Activated CD8-positive, alpha-beta memory T cell treated with anti-CD3 and anti-CD28 coated beads for 36 hours (primary cell): Measurements from ENCODE around the gene HOMER2. TPM values are rescaled to one million over a fixed set of nuclear protein-coding genes. Genes with fewer than 3 reads are reported as not detected.

Experiments
- CTCF ChIA-PET: fragments of 350-600 bp; sonication (Branson Sonifier 250); formaldehyde crosslinking; loops from one replicate; lab custom pipeline; 2021; ENCODE audit warnings: antibody characterized with exemption; lab: Charles Lee
- POLR2A ChIA-PET: fragments of 350-600 bp; sonication (Branson Sonifier 250); formaldehyde crosslinking; loops from one replicate; lab custom pipeline; 2021; ENCODE audit warnings: antibody characterized with exemption; lab: Charles Lee
- total RNA-seq, 2 experiments: library from RNA; stranded (reverse); gene quantifications; one replicate each; pipeline ENCODE4 v1.2.3, GENCODE V29; 2021

The HOMER2 gene
- total RNA-seq, result 10 to 100 TPM in 1 of 2 experiments, 1 to 10 TPM in 1; 8.6 to 10.8 TPM

GRCh38 chr15:82952158-82953081 lies at the start of gene HOMER2:
TSS of gene HOMER2 (minus strand) at chr15:82952720. CDS start at chr15:82952535, 185 bp downstream.
- ChIA-PET CTCF (interaction anchor here (0.5 kb wide), 1 partner anchor 21 kb away, joined by 3 read pairs; no protein-coding TSS in a partner anchor), POLR2A (no interaction called here)

DNA sequence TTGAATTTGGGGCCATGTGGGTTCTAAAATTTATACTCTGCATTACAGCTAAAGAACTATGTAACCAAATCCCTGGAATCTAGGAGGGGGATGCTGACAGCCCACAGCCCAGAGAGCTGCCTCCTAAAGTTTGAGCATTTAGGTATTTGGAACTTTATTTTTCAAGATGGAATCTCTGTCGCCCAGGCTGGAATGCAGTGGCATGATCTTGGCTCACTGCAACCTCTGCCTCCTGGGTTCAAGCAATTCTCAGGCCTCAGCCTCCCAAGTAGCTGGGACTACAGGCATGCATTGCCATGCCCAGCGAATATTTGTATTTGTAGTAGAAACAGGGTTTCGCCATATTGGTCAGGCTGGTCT lies 48.1 kb upstream of the HOMER2 start:
- ChIA-PET CTCF (interaction anchor here (0.8 to 2.1 kb wide), 8 partner anchors 9 to 270 kb away, joined by 3 to 11 read pairs (median 4); partner anchors contain the start of genes C15orf40 and RAMAC), POLR2A (interaction anchor here (1.0 kb wide), 1 partner anchor 15 kb away, joined by 4 read pairs; the partner anchor contains the start of gene RAMAC)

DNA sequence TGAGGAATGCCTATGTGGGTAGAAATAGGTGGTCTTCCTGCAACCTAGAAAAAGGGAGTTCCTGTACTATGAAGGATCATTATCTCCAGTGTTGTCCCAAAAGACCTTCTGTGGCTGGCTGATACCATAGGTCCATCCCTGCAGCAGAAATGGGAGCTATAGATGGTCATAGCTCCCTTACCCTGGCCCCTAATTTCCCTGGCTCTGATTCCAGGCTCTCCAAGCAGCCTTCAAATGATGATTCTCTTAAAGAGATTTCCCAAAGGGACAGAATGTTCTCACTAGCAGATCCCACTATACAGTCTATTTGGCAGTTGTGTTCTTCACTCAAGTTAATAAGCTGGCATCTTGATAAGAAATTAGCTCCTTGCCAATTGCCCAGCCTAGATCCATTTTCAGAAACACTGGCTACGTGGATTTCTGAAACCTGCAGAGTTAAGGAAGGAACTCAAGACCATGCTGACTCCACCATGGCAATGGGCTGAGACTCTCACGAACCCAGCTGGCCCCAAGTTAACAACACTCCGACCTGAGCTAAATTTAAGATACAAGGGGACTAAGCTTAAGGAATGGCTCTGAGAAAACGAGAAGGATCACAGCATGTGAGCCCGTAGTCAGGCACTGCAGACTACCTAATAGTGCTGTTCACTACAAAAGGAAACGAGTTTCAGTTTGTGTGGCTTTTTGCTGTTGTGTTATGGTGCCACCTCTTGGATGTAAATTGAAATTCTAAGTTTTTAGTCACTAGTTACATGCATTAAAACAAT lies 47.6 kb upstream of the HOMER2 start:
- ChIA-PET CTCF (interaction anchor here (0.5 to 2.1 kb wide), 12 partner anchors 10 to 439 kb away, joined by 3 to 11 read pairs (median 3); partner anchors contain the start of genes C15orf40 and RAMAC), POLR2A (interaction anchor here (1.0 kb wide), 1 partner anchor 14 kb away, joined by 4 read pairs; the partner anchor contains the start of gene RAMAC)

DNA sequence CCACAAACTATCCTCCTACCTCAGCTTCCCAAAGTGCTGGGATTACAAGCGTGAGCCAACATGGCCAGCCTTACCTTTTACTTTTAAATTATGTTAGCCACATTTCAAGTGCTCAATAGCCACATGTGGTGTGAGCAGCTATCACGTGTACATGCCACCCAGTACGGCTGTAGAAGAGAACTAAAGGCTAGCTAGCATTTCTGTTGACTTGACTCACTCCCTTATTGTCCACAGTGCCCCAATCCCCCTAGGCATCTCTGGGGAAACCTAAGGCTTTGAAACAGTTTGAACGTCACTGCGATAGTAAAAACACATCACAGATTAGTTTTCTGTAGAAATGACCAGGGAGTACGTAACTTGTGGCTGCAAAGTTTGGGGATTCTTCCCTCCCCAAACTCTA lies 46.9 kb upstream of the HOMER2 start:
- CTCF ChIA-PET, result interaction anchor here (0.7 to 2.1 kb wide), 6 partner anchors 61 to 186 kb away, joined by 3 to 9 read pairs (median 3); no protein-coding TSS in a partner anchor
- POLR2A ChIA-PET, result no interaction called here

DNA sequence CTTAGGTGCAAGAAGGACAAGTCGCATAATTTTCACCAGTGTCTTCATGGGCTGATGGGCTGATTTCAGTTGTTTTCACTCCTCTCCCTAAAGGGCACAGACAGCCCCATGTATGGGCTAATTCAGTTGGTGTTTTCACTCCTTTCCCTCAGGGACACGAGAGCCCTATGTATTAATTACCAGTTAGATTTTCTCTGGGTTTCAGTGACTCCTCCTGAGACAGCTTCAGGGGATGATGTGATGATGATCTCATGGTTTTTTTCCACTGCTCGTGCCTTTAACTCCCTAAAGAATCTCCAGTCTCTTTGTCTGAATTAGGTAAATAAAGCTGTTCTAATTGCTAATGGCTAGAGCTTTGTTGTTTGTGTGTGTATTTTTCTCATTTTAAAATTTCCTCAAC lies 43.4 kb upstream of the HOMER2 start:
- CTCF ChIA-PET, result interaction anchor here (1.1 to 1.6 kb wide), 2 partner anchors 459 to 465 kb away, joined by 3 read pairs; no protein-coding TSS in a partner anchor

DNA sequence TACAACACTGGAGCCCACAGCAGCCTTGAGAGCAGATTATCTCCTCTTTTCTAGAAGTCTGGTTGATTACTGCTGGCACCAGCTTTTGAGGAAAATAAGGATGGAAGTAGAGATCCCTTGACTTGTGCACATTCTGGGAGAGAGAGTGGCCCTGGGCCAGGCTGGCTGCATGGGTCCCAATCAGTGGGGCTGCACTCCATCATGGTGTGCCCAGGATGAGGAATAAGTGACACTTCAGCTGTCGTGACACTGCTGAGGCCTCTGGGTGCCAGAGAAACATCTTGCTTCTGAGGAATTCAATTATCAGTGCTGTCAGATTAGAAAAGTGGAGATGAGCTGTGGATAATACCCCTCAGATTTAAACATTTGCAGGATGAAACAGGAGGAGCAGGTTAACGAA lies 42.6 kb upstream of the HOMER2 start:
- ChIA-PET POLR2A (no interaction called here), CTCF (no interaction called here)

More for the DNA sequence above, 43.4 kb upstream of the HOMER2 start:
- POLR2A ChIA-PET, result no interaction called here

- CTCF ChIA-PET, result no interaction called here
- POLR2A ChIA-PET, result no interaction called here
Measured at GRCh38 chr15:82993144-82993543, 40.6 kb upstream of the HOMER2 start.

DNA sequence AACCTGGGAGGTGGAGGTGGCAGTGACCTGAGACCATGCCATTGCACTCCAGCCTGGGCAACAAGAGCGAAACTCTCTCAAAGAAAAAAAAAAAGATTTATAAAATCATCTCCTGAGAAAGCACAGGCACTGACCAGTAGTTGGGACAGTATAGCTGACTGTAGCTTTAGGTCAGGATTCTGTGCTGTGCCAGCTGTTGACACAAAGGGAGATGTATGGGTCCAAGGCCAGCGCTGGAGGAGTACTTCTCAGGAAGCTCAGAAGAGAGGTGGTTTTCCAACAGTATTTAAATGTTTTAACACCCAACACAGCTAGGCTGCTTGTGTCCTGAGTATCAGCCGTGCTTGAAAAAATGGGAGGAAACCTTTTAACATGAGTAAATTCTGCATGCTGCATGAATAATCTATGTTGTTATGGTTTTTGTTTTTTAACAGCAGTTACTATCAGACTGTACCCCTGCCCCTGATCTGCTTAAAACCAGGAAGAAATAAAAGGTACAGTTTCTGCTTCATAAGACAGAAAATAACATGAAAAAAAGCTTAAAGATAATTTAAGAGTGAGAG lies 40.0 kb upstream of the HOMER2 start:
- POLR2A ChIA-PET, result no interaction called here
- CTCF ChIA-PET, result interaction anchor here (0.6 kb wide), 1 partner anchor 52 kb away, joined by 3 read pairs; no protein-coding TSS in a partner anchor

- POLR2A ChIA-PET, result interaction anchor here (0.6 to 2.1 kb wide), 6 partner anchors 14 to 1646 kb away, joined by 3 to 11 read pairs (median 4); partner anchors contain the start of genes BTBD1 and RPS17
Measured at GRCh38 chr15:82986442-82986780, 33.9 kb upstream of the HOMER2 start.

GRCh38 chr15:82985688-82986441 lies 33.3 kb upstream of the HOMER2 start, which contains the start of gene RAMAC:
TSS of gene RAMAC (plus strand) at chr15:82986210. CDS start at chr15:82989019, 2,809 bp downstream.
- ChIA-PET CTCF (interaction anchor here (1.2 to 3.2 kb wide), 2 partner anchors 15 to 26 kb away, joined by 6 to 11 read pairs; partner anchors contain the start of gene C15orf40), POLR2A (interaction anchor here (0.5 to 2.1 kb wide), 8 partner anchors 14 to 1647 kb away, joined by 3 to 11 read pairs (median 4); partner anchors contain the start of genes BTBD1 and RPS17)

More at GRCh38 chr15:82986442-82986780, 33.9 kb upstream of the HOMER2 start:
- CTCF ChIA-PET, result interaction anchor here (1.2 to 3.2 kb wide), 2 partner anchors 14 to 25 kb away, joined by 6 to 11 read pairs; partner anchors contain the start of gene C15orf40

DNA sequence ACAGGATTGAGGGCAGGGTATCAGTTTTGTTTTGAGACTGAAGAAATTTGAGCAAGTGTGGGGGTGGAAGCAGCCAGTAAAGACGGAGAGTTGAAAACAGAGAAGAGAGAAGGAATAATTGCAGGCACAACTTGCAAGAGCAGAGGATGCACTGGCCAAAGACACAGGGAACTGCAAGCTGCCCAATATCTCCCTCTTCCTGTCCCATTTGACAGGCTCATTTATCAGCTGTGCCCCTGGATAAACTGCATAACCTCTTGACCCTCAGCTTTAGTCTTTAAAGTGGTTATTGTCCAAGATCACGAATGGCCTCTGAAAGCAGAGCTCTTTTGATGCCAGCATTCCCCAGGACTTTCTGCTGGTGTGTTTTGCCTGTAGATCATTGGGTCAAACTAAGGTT lies 28.5 kb upstream of the HOMER2 start:
- ChIA-PET CTCF (no interaction called here), POLR2A (no interaction called here)

GRCh38 chr15:82979726-82980125 lies 27.2 kb upstream of the HOMER2 start:
- POLR2A ChIA-PET, result no interaction called here
- CTCF ChIA-PET, result no interaction called here

- ChIA-PET CTCF (no interaction called here), POLR2A (no interaction called here)
Measured at GRCh38 chr15:82978438-82978837, 25.9 kb upstream of the HOMER2 start.

GRCh38 chr15:82977076-82977475 lies 24.6 kb upstream of the HOMER2 start:
- ChIA-PET POLR2A (no interaction called here), CTCF (interaction anchor here (0.6 kb wide), 1 partner anchor 107 kb away, joined by 4 read pairs; no protein-coding TSS in a partner anchor)

DNA sequence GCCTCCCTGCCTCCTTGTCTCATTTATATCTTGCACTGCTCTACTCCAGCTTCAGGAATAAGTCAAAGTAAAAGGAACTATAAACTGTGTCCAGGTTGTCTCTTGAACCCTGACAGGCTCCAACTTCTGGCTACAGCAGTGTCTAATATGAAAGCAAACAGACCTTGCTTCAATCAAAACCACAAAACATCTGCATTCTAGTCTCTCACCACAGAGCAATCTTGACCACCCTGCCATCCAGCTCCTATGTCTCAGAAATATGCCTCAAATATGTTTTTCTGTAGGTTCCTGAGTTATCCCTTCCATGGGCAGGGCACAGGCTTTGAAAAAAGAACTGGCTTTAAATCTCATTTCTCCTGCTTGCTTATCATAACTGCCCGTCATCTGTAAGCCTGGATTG lies 20.5 kb upstream of the HOMER2 start:
- ChIA-PET CTCF (no interaction called here), POLR2A (no interaction called here)

GRCh38 chr15:82971218-82971984 lies 18.9 kb upstream of the HOMER2 start:
- ChIA-PET CTCF (no interaction called here), POLR2A (no interaction called here)

DNA sequence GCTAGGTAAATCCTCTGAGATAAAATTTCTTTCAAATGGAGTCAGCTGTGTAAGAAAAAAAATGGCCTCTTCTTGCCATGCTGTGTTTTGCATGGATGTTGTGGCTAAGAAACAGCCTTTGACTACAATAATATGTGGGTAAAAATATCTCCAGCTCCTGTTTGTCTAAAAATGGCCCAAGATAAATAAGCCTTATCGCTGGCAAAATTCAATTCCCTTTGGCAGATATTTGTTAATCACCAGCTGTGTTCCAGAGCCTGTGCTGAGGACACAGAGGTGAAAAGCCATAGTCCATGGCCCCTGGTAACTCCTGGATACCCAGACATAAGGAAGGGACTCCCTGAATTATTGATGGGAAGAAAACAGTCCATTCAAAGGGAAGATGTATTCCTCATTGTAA lies 18.2 kb upstream of the HOMER2 start:
- ChIA-PET POLR2A (no interaction called here), CTCF (no interaction called here)
